Measurements from ENCODE around the gene MAP3K7. TPM values are rescaled to one million over a fixed set of nuclear protein-coding genes. Genes with fewer than 3 reads are reported as not detected.

The MAP3K7 gene
- total and polyA plus RNA-seq, 2 donors (not counting 3 experiments of a cell fraction or from before 2014, with no cell fraction given), result 15.3 to 25.6 TPM

DNA sequence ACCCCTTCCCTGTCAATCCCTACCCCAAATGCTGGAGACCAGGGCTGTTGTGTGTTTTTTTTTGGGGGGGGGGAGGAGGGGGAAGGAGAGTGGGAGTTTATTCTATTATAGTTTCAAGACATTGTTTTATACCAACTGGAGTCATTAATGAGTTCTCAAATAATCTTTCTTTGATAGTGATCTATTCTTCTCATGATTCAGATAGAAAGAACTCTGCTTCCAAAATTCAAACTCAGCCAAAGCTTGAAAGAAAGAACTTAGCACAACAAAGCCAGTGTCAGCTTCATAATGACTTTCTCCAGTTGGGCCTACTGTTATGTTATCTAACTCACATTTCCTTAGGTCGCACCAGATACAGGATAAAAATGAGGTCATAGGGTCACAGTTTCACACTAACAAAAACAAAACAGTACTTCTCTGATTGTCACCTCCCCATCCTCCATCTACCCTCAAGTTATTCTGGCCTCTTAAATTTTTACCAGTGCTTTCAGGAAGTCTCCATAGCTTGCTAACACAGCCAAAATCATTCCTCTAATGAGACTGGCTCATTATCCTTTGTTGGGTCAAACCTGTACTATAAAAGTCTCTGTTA, 19.0 kb upstream of the MAP3K7 start:
- CTCF ChIA-PET, result no interaction called here
- dilution Hi-C loops (cut with MboI; ENCODE audit: extremely low pct_ligation_motif_present, low sequenced_read_pairs) (no loop called here), intact Hi-C loops (cut with micrococcal nuclease) (no loop called here)
- no peaks in the 10 kb centered on the region for H4K20me1 ChIP-seq (replicated peaks; ENCODE audit: control insufficient read depth, extremely low read depth, insufficient read depth, low read length)
- FAIRE-seq (no peak), DNase-seq (ENCODE audit: low read depth, low spot score) (no peak)
- no peaks in the 10 kb centered on the region for H3K36me3 ChIP-seq (ENCODE audit: control insufficient read depth in 2 of 2, extremely low read depth in 1 of 2, insufficient read depth in 2 of 2, low read length in 2 of 2)
- H3K79me2 ChIP-seq (ENCODE audit: control insufficient read depth, insufficient read depth, low read length), result no peaks in the 10 kb centered on the region
- H3K9me1 ChIP-seq (replicated peaks; ENCODE audit: control insufficient read depth, extremely low read depth, insufficient read depth, low read length), result no peaks in the 10 kb centered on the region
- H3K27me3 ChIP-seq (ENCODE audit: control insufficient read depth in 2 of 2, insufficient read depth in 2 of 2, low read length in 2 of 2), result peaks cover 20 to 34% of the 10 kb centered on the region in 2 experiments
- no peaks in the 10 kb centered on the region for H3K4me1 ChIP-seq (ENCODE audit: control insufficient read depth, extremely low read depth, insufficient read depth, low read length)
- H3K4me3 ChIP-seq (replicated peaks in 1 of 3; ENCODE audit: insufficient read depth in 1 of 3, low read depth in 1 of 3, low read length in 3 of 3), result no peak overlapping the region
- H3K4me2 ChIP-seq (ENCODE audit: insufficient read depth, low read length), result no peak overlapping the region
- no TSS peak for BruUV-seq (replicated peaks)
- H3K27ac ChIP-seq (ENCODE audit: insufficient read depth, low read depth, low read length), result no peak overlapping the region
- no peak overlapping the region for H2AFZ ChIP-seq (ENCODE audit: low read depth, low read length)
- TF ChIP-seq POLR2AphosphoS5 (IDR thresholded peaks at IDR 0.05; ENCODE audit: insufficient read depth, low read depth, low read length) (no peak), MYC (IDR thresholded peaks at IDR 0.05; ENCODE audit: low read depth, low read length) (no peak), FOS (IDR thresholded peaks at IDR 0.05; ENCODE audit: borderline replicate concordance, insufficient read depth, low read length) (no peak), POLR2A (IDR thresholded peaks at IDR 0.05; ENCODE audit: low read depth, low read length) (no peak), GATA2 (IDR thresholded peaks at IDR 0.05; ENCODE audit: insufficient read depth, insufficient read length, low read depth, low read length) (no peak), JUN (IDR thresholded peaks at IDR 0.05; ENCODE audit: borderline replicate concordance, insufficient read depth, insufficient read length, low read depth) (no peak), EZH2 (IDR thresholded peaks at IDR 0.05; ENCODE audit: borderline replicate concordance, low read depth, low read length, severe bottlenecking) (no peak)
- TF ChIP-seq, protein P1, sequence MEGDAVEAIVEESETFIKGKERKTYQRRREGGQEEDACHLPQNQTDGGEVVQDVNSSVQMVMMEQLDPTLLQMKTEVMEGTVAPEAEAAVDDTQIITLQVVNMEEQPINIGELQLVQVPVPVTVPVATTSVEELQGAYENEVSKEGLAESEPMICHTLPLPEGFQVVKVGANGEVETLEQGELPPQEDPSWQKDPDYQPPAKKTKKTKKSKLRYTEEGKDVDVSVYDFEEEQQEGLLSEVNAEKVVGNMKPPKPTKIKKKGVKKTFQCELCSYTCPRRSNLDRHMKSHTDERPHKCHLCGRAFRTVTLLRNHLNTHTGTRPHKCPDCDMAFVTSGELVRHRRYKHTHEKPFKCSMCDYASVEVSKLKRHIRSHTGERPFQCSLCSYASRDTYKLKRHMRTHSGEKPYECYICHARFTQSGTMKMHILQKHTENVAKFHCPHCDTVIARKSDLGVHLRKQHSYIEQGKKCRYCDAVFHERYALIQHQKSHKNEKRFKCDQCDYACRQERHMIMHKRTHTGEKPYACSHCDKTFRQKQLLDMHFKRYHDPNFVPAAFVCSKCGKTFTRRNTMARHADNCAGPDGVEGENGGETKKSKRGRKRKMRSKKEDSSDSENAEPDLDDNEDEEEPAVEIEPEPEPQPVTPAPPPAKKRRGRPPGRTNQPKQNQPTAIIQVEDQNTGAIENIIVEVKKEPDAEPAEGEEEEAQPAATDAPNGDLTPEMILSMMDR (IDR thresholded peaks at IDR 0.05; ENCODE audit: extremely low read depth in 1 of 2, insufficient read depth in 1 of 2, low read depth in 1 of 2, low read length in 2 of 2), result no peak
- TF ChIP-seq, protein P2, sequence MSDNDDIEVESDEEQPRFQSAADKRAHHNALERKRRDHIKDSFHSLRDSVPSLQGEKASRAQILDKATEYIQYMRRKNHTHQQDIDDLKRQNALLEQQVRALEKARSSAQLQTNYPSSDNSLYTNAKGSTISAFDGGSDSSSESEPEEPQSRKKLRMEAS (IDR thresholded peaks at IDR 0.05; ENCODE audit: insufficient read depth, insufficient read length), result no peak
- POLR2A ChIA-PET, result no interaction called here
- no peak overlapping the region for H3K9ac ChIP-seq (replicated peaks; ENCODE audit: extremely low read depth, insufficient read depth, low read length)
- no peaks in the 10 kb centered on the region for H3K9me3 ChIP-seq (replicated peaks; ENCODE audit: control insufficient read depth, insufficient read depth, low read length)

Measured in endothelial cell of umbilical vein (primary cell).